ENCODE results near the gene PGLYRP1. TPM values are rescaled to one million over a fixed set of nuclear protein-coding genes. Genes with fewer than 3 reads are reported as not detected.

Gene PGLYRP1, protein sequence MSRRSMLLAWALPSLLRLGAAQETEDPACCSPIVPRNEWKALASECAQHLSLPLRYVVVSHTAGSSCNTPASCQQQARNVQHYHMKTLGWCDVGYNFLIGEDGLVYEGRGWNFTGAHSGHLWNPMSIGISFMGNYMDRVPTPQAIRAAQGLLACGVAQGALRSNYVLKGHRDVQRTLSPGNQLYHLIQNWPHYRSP
- total RNA-seq, result under 1 TPM in 2 of 8 experiments, not detected in 6; 0.51 to 0.95 TPM

DNA sequence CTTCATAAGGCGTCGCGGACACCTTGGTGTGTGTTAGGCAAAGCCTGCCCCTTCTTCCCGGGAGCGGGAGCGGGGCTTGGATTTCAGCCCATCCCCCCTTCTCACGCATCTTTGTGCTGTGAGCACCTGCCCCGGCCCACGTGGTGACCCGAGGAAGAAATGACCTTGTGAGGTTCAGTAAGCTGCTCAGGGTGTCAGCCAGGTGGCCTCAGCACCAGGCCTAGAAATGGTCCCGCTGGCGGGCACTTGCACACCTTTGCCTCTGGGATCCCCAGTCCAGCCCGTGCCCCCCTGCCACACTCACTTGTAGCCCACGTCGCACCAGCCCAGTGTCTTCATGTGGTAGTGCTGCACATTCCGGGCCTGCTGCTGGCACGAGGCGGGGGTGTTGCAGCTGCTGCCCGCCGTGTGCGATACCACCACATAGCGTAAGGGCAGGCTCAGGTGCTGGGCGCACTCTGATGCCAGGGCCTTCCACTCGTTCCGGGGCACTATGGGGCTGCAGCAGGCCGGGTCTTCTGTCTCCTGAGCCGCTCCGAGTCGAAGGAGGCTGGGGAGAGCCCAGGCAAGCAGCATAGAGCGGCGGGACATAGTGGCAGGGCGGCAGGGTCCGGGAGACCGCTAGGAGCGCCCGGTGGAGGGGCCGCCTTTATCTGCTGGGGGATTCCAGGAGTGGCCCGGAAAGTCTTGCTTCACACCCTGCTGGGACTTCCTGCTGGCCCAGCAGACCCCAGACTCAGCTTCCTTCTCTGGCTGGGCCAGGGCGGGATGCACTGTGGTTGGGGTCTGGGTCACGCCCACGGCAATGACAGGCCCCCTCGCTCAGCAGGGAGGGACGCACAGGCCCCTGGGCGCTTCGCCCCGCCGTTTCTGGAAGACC lies at the start of gene PGLYRP1:
TSS of gene PGLYRP1 (minus strand) at position 623 of the 880 bp plus-strand sequence. CDS start at position 591, 32 bp downstream.
- WGBS, 10 experiments, result 18 to 89% (median 75%) methylated on average over 3 to 18 of the region's 47 CpGs; no CpG with 5 or more reads in 4 of the 10 experiments
- no peak within 1 kb of the TSS for H3K4me3 ChIP-seq
- ATAC-seq (replicated peaks in 6 of 8), result peak in 3 of 8 experiments; percentile 10 to 13 (median 12)
- in situ Hi-C loops (cut with MboI; ENCODE audit: low pct_unique_long_range_greater_than_20kb in 2 of 9, low sequenced_read_pairs in 9 of 9, unreplicated experiment in 9 of 9), result loop anchor here in 3 of 9 experiments (10.0 kb wide), 2 partner anchors 52 to 242 kb away; no protein-coding TSS in a partner anchor
- H3K27ac ChIP-seq, result no peak within 1 kb of the TSS
- H3K4me1 ChIP-seq (replicated peaks in 1 of 2), result peaks cover 9% of the 10 kb centered on the region in 2 donors

DNA sequence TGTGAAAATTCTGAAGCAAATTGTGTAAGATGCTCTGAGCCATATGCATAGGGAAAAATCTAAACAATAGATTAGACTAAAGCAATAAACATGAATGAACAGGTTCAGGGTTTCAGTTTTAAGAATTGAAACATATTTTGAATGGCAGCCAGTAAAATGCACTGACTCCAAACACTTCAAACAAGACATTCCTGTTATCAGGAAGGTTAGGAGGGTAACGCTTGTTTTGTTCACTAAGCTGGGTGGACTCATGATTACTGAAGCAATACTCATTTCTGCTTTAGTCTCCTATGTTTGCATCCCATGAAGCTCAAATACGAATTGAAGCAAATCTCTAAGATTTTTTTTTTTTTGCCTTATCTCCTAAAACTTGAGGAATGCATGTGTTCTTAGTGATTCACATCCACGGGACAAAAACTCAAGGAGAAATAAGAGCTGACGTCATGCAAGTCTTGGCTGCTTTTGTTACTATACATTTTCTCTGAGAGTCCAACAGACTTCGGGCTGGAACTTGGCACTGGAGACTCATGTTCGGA lies 47.0 kb upstream of the PGLYRP1 start:
- in situ Hi-C loops (cut with MboI; ENCODE audit: low pct_unique_long_range_greater_than_20kb in 2 of 9, low sequenced_read_pairs in 9 of 9, unreplicated experiment in 9 of 9), result loop anchor here in 2 of 9 experiments (10.0 kb wide), 1 partner anchor 45 kb away; the partner anchor contains the start of gene PGLYRP1 (in 2 of the 2)
- Histone ChIP-seq H3K4me3 (no peak overlapping the region), H3K27ac (no peak overlapping the region), H3K4me1 (replicated peaks in 1 of 2) (no peaks in the 10 kb centered on the region)
- 0 to 100% (median 46%) methylated on average over 1 to 6 of the region's 6 CpGs for WGBS, 10 experiments
- peak in 2 of 8 experiments; percentile 4 to 22 for ATAC-seq (replicated peaks in 6 of 8)

DNA sequence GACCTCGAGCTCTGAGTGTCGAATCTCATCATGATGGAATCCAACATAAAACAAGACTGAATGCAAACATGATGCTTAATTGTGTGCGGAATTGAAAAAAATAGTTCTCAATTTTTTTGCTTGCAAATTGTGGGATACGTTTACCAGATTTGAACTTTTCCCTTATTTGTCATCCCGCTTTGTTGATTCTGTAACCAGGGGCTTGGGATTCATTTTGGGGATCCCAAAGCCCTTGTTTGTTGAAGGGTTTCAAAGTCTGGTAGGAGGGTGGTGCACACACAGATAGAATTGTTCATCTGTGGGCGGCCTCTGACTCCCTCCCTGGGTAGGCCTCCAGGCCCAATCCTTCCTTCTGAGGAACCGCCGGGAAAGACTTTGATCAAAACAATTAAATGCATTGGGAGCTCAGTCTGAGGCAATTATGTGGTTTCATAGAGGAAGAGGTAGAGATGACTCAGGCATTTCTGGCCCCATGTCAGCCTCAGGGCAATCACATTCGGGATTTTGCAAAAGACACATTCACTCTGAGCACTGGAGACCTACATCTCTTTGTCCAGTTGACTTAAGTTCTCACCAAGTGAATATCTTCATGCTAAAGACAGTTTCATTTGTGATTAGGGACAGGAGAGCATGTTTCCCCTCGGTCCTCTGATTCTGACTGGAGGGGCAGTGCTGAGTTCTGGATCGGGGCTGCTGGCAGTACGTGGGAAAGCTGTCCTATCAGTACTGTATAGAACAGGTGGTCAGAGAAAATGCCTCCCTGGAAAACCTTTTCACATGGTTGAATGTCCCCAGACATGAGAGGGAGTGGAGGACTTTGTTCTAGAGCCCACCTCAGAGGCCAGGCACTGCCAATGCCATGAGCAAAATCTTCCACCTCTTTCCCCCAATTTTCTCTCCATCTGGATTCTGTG lies 45.7 kb upstream of the PGLYRP1 start:
- peak in 3 of 8 experiments; percentile 67 to 82 (median 75) for ATAC-seq (replicated peaks in 6 of 8)
- no peak overlapping the region for H3K4me3 ChIP-seq
- no peak overlapping the region for H3K27ac ChIP-seq
- in situ Hi-C loops (cut with MboI; ENCODE audit: low pct_unique_long_range_greater_than_20kb in 2 of 9, low sequenced_read_pairs in 9 of 9, unreplicated experiment in 9 of 9), result no loop called here
- H3K4me1 ChIP-seq (replicated peaks in 1 of 2), result no peaks in the 10 kb centered on the region
- WGBS, 10 experiments, result 33 to 96% (median 58%) methylated on average over 2 to 12 of the region's 12 CpGs

DNA sequence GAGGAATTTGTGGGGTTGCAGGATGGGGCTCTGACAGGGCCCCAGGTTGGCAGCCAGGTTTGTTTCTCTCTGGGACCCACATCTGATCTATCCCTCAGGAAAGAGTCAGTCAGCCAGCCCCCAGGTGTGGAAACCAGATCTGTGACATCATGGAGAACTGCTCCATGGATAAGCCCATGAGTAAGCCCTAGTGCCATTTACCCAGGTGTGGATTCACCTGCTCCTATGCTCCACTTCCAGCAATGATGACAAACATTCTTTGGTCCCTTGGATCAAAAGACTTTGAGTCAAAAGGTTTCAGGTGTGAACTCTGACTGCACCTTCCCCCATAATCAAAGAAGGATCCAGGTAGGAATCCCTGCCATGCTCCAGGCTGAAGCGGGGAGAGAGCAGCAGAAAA lies 44.8 kb upstream of the PGLYRP1 start:
- H3K4me1 ChIP-seq (replicated peaks in 1 of 2), result no peaks in the 10 kb centered on the region
- 60 to 83% methylated on average over 1 of the region's 1 CpG; no CpG with 5 or more reads in 8 of the 10 experiments for WGBS, 10 experiments
- ATAC-seq (replicated peaks in 6 of 8), result no peak
- in situ Hi-C loops (cut with MboI; ENCODE audit: low pct_unique_long_range_greater_than_20kb in 2 of 9, low sequenced_read_pairs in 9 of 9, unreplicated experiment in 9 of 9), result no loop called here
- no peak overlapping the region for H3K27ac ChIP-seq
- no peak overlapping the region for H3K4me3 ChIP-seq

DNA sequence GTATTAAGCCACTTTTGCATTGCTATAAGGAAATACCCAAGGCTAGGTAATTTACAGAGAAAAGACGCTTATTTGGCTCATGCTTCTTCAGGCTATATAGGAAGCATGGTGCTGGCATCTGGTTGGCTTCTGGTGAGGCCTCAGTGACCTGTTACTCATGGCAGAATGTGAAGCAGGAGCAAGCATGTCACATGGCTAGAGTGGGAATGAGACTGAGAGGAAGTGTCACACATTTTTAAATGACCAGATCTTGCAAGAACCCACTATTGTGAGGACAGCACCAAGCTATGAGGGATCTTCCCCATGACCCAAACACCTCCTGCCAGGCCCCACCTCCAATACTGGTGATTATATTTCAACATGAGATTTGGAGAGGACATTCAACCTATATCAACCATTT lies 43.6 kb upstream of the PGLYRP1 start:
- H3K27ac ChIP-seq, result no peak overlapping the region
- H3K4me3 ChIP-seq, result no peak overlapping the region
- 40 to 86% (median 83%) methylated on average over 1 of the region's 1 CpG; no CpG with 5 or more reads in 5 of the 10 experiments for WGBS, 10 experiments
- ATAC-seq (replicated peaks in 6 of 8), result no peak
- H3K4me1 ChIP-seq (replicated peaks in 1 of 2), result no peaks in the 10 kb centered on the region
- in situ Hi-C loops (cut with MboI; ENCODE audit: low pct_unique_long_range_greater_than_20kb in 2 of 9, low sequenced_read_pairs in 9 of 9, unreplicated experiment in 9 of 9), result no loop called here

DNA sequence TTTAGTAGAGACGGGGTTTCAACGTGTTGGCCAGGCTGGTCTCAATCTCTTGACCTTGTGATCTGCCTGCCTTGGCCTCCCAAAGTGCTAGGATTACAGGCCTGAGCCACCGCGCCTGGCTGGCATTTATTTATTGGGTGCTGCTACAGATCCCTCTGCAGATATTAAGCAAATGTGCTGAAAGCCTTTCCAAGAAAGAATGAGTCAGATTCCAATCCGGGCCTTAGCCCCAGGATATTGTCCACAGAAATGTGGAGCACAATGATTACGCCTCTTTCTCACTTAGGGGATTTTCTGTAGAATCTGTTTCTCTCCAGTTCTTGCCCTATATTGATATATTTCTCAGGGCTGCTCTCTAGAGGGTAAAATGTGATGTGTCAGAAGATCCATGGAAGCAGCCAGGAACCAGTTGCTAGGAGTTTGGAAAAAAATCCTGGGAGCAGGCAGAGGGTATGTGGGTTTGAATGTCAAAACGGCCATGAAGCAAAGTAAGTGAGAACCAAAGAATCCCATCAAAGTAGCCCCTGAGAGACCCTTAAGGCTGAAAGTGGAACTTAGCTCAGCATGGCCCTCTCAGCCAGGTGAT lies 42.7 kb upstream of the PGLYRP1 start:
- ATAC-seq (replicated peaks in 6 of 8), result peak in 6 of 8 experiments; percentile 45 to 88 (median 64)
- in situ Hi-C loops (cut with MboI; ENCODE audit: low pct_unique_long_range_greater_than_20kb in 2 of 9, low sequenced_read_pairs in 9 of 9, unreplicated experiment in 9 of 9), result no loop called here
- H3K27ac ChIP-seq, result no peak overlapping the region
- 0 to 83% (median 51%) methylated on average over 1 to 7 of the region's 7 CpGs for WGBS, 10 experiments
- H3K4me1 ChIP-seq (replicated peaks in 1 of 2), result no peaks in the 10 kb centered on the region
- no peak overlapping the region for H3K4me3 ChIP-seq

DNA sequence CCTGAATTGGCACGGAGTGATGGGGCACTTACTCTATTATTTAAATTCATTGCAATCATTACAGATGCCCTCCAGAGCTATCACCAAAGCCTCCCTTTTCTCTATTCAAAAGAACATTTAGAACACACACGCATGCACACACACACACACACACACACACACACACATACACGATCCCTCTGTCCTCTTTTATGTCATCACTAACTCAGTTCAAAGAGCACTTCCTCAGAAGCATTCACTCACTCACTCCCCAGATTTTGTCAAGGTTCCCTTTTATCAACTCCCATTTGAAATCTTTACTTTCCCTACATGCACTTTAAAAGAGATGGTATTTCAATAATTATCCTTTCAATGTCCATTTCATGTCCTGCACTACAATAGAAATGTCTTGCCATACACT lies 40.3 kb upstream of the PGLYRP1 start:
- Histone ChIP-seq H3K4me1 (replicated peaks in 1 of 2) (no peaks in the 10 kb centered on the region), H3K4me3 (no peak overlapping the region), H3K27ac (no peak overlapping the region)
- WGBS, 10 experiments, result 31 to 87% (median 56%) methylated on average over 1 to 3 of the region's 3 CpGs; no CpG with 5 or more reads in 2 of the 10 experiments
- no peak for ATAC-seq (replicated peaks in 6 of 8)
- in situ Hi-C loops (cut with MboI; ENCODE audit: low pct_unique_long_range_greater_than_20kb in 2 of 9, low sequenced_read_pairs in 9 of 9, unreplicated experiment in 9 of 9), result no loop called here

DNA sequence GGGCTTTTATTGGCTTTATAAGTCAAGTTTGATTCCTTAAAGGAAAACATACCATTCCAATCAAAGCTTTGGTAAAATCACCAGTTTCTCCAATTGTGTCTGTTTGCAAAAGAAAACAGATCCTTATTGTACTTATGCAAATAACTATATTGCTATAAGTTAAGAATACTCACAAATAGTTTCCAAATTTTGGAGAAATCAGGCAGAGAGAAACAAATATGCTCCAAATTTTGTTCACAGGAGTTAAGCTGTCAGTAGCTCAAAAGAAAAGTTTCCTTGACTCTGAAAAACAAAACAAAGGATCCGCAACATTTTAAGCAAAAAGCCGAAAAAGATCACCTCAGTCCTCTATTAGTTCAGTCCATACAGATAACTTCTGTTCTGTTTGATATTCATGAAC lies 37.2 kb upstream of the PGLYRP1 start:
- in situ Hi-C loops (cut with MboI; ENCODE audit: low pct_unique_long_range_greater_than_20kb in 2 of 9, low sequenced_read_pairs in 9 of 9, unreplicated experiment in 9 of 9), result no loop called here
- ATAC-seq (replicated peaks in 6 of 8), result no peak
- H3K27ac ChIP-seq, result no peak overlapping the region
- no peak overlapping the region for H3K4me3 ChIP-seq
- no peaks in the 10 kb centered on the region for H3K4me1 ChIP-seq (replicated peaks in 1 of 2)
- WGBS, 10 experiments, result 47 to 79% (median 69%) methylated on average over 2 of the region's 2 CpGs; no CpG with 5 or more reads in 2 of the 10 experiments

DNA sequence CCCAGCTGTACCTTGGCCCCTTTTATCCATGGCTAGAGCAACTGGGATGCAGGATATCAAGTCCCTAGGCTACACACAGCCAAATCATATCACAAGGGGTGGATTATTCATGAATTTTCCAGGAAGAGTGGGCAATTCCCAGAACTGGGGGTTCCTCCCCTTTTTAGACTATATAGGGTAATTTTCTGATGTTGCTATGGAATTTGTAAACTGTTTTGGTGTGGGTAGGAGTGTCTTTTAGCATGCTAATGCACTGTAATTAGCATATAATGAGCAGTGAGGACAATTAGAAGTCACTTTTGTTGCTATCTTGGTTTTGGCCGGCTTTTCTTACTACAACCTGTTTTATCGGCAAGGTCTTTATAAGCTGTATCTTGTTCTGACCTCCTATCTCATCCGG lies 35.9 kb upstream of the PGLYRP1 start:
- Histone ChIP-seq H3K4me1 (replicated peaks in 1 of 2) (no peaks in the 10 kb centered on the region), H3K4me3 (no peak overlapping the region), H3K27ac (no peak overlapping the region)
- in situ Hi-C loops (cut with MboI; ENCODE audit: low pct_unique_long_range_greater_than_20kb in 2 of 9, low sequenced_read_pairs in 9 of 9, unreplicated experiment in 9 of 9), result no loop called here
- peak in 3 of 8 experiments; percentile 72 to 82 (median 72) for ATAC-seq (replicated peaks in 6 of 8)
- WGBS, 10 experiments, result 20 to 100% (median 87%) methylated on average over 1 to 3 of the region's 3 CpGs

DNA sequence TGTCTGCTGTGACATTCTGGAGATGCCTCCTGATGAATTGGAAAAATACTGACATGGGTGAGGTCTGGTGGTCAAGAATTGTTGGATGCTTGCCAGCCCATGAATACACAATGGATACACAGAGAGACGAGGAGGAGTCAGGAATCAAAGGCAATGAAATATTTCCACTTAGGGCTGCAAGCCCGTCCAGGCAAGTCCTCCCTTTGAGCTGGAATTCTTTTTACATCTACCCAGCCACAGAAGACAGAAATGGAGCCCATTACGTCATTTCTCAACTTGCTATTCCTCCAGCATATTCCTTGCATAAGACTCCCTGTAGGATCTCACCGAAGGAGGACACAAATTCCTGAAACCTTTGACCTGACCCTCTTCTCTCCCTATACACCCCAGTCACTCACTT lies 33.7 kb upstream of the PGLYRP1 start:
- no peak overlapping the region for H3K4me3 ChIP-seq
- no peaks in the 10 kb centered on the region for H3K4me1 ChIP-seq (replicated peaks in 1 of 2)
- peak in 7 of 8 experiments; percentile 24 to 87 (median 78) for ATAC-seq (replicated peaks in 6 of 8)
- no peak overlapping the region for H3K27ac ChIP-seq
- in situ Hi-C loops (cut with MboI; ENCODE audit: low pct_unique_long_range_greater_than_20kb in 2 of 9, low sequenced_read_pairs in 9 of 9, unreplicated experiment in 9 of 9), result no loop called here
- 0 to 62% (median 24%) methylated on average over 1 to 4 of the region's 4 CpGs; no CpG with 5 or more reads in 1 of the 10 experiments for WGBS, 10 experiments

DNA sequence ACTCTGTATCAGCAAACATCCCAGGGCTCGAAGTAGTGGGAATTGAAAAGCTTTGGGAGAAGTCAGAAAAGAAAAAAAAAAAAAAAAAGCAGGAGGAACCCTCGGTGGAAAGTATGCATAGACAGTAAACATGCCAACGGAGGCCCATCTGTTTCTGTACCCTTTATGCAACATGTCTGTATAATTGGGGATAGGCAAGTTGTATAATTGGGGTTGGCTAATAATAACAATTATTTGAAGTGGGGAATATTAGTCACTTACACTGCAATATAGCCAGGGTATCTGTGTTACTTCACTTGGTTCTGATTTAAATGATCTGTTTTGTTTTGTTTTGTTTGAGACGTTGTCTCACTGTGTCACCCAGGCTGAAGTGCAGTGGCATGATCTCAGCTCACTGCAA lies 30.0 kb upstream of the PGLYRP1 start:
- in situ Hi-C loops (cut with MboI; ENCODE audit: low pct_unique_long_range_greater_than_20kb in 2 of 9, low sequenced_read_pairs in 9 of 9, unreplicated experiment in 9 of 9), result no loop called here
- H3K27ac ChIP-seq, result no peak overlapping the region
- ATAC-seq (replicated peaks in 6 of 8), result no peak
- WGBS, 10 experiments, result 0 to 66% (median 33%) methylated on average over 1 to 4 of the region's 4 CpGs; no CpG with 5 or more reads in 1 of the 10 experiments
- H3K4me3 ChIP-seq, result no peak overlapping the region
- H3K4me1 ChIP-seq (replicated peaks in 1 of 2), result no peaks in the 10 kb centered on the region

DNA sequence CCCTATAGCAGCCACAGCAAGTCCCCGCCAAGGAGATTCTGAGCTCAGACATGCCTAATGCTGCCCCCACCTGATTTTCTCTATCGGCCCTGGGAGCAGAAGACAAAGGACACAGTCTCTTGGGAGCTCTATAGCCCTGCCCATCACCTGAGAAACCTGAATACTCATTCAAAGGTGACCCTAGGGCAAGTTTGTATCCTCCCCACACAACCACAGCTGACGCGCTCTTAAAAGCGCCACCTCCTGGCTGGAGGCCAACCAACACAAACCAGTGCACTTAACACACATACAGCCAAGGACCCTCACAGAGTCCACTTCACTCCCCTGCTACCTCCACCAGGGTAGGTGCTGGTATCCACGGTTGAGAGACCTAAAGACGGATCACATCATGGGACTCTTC lies 26.7 kb upstream of the PGLYRP1 start:
- ATAC-seq (replicated peaks in 6 of 8), result no peak
- Histone ChIP-seq H3K4me1 (replicated peaks in 1 of 2) (no peaks in the 10 kb centered on the region), H3K27ac (no peak overlapping the region), H3K4me3 (no peak overlapping the region)
- WGBS, 10 experiments, result 24 to 92% (median 68%) methylated on average over 1 to 7 of the region's 7 CpGs; no CpG with 5 or more reads in 4 of the 10 experiments
- in situ Hi-C loops (cut with MboI; ENCODE audit: low pct_unique_long_range_greater_than_20kb in 2 of 9, low sequenced_read_pairs in 9 of 9, unreplicated experiment in 9 of 9), result no loop called here
